Measurements from ENCODE around the gene PRSS2.

- no peak for TF ChIP-seq CTCF (IDR thresholded peaks at IDR 0.05)
- no peak for TF ChIP-seq POLR2AphosphoS5 (IDR thresholded peaks at IDR 0.05)
- no peak for TF ChIP-seq POLR2A (IDR thresholded peaks at IDR 0.05)
These were observed 30.0 kb upstream of the PRSS2 start for GRCh38 chr7:142740786-142741185.
